Midbrain (tissue), 1 donor: ENCODE results near the gene TRAF3.
"Not testable (repeated sequence)": the region's sequence is repeated elsewhere in the genome, so short reads cannot be mapped to it uniquely, and the experiment has no call there.

ENCODE experiments used
- DNase-seq: peaks from one replicate; lab custom pipeline; 2025; lab: John Stamatoyannopoulos, UW

TRAF3 gene

DNA sequence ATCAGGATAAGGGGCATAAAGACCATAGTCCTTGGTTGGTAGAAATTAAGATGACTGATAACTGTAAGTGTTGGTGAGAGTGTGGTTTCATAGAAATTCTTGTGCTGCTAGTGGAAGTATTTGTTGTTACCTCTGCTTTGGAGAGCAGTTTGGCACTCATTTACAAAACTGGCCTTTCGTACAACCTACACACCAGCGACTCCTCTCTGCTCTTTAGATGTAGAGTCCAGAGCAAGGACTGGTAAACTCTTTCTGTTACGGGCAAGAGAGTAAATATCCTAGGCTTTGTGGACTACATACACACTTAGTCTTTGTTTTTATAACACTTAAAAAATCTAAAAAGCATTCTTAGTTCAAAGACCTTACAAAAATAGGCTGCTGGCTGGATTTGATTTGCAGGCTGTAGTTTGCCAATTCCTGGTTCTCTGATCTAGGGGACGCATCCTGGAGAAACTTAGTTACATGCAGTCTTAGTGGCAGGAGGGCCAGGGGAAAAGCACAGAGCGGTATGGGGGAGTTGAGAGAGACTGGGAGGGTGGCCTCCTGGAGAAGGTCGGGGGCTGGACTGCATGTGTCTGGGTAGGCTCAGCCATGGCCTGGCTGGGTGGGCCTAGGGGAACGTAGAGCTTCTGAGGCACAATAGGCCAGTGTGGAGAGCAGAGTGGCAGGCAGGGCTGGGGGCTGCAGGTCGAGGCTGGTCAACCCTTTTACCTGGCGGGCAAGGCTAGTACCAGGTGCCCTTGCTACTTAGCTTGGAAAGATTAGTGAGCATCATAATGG is 89.9 kb downstream of the TRAF3 start:
- DNase-seq, result no peak

DNA sequence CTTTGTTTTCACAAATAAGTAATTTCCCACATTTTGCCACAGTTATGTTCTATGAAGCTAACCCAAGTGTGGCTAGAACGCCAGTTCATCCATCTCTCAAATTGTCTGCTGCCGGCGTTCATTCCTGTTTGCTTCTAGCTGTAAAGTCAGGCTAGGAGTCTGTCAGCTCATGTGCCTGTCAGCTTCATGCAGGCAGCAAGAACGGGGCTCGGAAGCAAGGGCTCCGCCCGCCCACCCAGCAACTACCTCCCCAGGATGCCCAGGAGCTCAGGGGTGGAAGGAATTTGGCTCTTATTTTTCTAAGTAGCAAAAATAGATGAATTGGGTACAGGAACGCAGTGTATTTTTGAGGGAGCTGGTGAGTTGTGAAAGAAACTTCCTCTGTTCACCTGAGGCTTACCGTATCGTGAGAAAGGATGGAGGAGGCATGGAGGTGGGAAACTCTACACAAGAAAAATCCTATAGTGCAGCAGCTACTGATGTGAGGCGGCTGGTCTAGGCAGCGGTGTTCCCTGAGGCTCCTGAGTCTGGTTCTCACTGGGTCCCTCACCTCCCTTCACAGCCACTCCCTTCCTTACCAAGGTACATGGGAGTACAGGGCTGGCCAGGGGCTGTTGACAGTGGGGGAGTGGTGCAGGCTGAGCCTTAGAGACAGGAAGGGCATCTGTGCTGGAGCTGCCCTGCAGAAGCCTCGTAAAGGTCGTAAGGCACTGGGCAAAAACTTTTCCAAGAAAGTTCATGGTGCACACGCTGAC is 90.8 kb downstream of the TRAF3 start:
- DNase-seq, result no peak

GRCh38 chr14:102868956-102869547 is 91.8 kb downstream of the TRAF3 start:
- no peak for DNase-seq

- no peak for DNase-seq
Measured at GRCh38 chr14:102870246-102870645, 93.0 kb downstream of the TRAF3 start.

GRCh38 chr14:102870994-102871831 is 94.0 kb downstream of the TRAF3 start:
- DNase-seq, result no peak

DNA sequence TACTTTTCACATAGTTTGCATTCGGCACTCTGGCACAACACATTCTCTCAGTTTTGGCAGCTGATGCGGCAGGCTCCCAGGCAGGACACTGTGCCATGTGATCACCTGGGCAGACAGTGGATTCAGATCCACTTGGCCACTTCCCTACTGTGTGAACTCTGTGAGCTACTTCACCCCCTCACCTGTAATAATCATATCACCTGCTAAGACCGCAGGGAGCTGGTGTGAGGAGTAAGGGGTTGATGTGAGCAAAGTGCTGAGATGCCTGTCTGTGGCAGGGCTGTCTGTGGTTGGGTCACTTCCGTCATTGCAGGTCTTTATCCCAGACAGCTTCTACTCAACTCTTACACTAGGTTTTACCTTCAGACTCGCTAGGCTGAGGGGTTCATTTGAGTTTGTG is 94.8 kb downstream of the TRAF3 start:
- no peak for DNase-seq

- no peak for DNase-seq
Measured at GRCh38 chr14:102873131-102873530, 95.9 kb downstream of the TRAF3 start.

DNA sequence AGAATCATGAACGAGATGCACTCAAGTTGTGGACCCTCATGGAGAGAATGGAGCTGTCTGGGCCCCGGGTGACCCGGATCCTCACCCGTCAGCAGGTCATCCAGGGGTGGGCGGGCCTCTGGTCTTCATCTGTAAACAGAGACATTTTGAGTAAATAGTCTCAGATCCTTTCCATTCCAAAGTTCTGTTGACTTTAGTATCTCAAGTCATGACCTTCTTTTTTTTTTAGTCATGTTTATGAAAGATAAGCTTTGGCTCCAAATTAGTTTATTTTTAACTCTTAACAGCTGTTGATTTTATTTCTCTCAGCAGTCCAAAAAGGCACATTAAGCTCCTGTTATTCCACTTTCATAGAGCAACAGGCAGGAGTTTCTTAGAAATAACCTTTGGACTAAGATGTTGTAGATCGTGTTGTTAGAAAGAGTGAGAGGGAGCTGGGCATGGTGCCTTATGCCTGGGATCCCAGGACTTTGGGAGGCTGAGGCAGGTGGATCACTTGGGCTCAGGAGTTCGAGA is 96.4 kb downstream of the TRAF3 start:
- DNase-seq, result no peak

DNA sequence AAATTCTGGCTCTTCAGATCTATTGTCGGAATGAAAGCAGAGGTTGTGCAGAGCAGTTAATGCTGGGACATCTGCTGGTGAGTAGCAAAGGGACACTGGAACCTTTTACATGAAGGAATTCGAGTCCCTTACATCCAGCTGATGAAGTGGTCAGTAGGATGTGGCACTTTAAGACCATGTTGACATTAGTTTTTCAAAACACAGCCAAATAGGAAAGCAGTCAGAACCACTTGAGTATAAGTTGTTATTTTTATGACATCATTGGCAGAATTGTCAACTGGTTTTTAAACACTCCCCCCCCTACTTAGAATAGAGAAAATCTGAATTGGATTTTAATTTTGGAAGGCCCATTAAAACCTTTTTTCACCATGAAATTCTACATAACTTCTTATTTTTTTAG is 98.4 kb downstream of the TRAF3 start:
- DNase-seq, result no peak

DNA sequence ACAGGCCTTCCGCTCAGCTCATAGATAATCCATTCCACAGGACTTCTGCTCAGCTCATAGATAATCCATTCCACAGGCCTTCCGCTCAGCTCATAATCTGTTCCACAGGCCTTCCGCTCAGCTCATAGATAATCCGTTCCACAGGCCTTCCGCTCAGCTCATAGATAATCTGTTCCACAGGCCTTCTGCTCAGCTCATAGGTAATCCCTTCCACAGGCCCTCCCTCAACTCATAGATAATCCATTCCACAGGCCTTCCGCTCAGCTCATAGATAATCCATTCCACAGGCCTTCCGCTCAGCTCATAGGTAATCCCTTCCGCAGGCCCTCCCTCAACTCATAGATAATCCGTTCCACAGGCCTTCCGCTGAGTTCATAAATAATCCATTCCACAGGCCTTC is 100.3 kb downstream of the TRAF3 start:
- not testable (repeated sequence) for DNase-seq

DNA sequence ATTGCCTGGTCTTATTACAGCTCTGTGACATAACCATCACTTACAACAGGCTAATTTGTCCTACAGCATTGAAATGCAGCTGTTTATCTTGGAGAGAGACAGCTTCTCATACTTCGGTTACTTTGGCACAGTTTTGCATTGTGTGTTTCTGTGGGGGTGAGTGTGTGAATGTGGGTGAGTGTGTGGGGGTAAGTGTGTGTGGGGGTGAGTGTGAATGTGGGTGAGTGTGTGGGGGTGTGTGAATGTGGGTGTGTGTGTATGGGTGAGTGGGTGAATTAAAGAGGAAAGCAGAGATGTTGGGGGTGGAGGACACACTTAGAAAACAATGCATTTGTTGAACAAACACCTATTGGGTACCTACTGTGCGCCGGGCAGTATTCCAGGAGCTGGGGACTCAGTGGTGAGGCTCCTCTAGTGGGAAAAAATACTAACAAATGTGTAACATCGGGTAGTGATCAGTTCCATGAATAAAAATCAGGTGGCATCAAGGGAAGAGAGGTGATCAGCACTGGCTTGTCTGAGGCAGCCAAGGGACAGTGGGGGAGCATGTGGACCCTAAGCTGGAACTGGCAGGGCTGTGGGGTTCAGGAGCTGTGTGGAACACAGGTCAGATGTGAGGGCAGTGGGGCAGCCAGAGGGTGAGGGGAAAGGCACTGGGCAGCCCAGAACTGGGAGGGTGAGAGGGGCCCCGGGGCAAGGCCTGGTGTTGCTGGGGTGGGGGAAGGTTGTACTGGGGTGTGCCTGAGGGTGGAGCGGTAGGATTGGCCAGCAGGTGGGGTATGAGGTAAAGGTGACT is 101.1 kb downstream of the TRAF3 start:
- DNase-seq, result no peak

- no peak for DNase-seq
Measured at GRCh38 chr14:102878970-102879460, 101.8 kb downstream of the TRAF3 start.

- no peak for DNase-seq
Measured at GRCh38 chr14:102882226-102882906, 105.1 kb downstream of the TRAF3 start.

DNA sequence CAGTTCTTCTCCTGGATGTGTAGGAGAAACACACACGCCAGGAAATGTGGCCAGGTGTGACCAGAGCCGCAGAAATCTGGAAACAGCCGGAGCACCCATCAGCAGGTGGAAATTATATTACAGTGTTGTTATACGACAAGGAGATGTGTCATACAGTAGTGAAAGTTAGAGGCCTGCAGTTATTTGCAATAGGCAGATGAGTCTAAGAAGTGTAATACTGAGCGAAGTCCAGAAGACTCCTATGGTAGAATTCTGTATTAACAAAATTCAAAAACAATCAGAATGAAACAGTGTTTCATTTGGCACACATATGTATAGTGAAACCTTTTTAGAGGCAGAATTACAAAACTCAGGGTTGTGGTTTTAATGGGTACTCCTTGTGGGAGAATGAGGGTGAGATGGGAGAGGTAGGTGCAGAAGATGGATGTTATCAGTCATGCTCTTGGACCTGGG is 105.9 kb downstream of the TRAF3 start:
- DNase-seq, result no peak

- DNase-seq, result no peak
Measured at GRCh38 chr14:102883554-102883953, 106.3 kb downstream of the TRAF3 start.

DNA sequence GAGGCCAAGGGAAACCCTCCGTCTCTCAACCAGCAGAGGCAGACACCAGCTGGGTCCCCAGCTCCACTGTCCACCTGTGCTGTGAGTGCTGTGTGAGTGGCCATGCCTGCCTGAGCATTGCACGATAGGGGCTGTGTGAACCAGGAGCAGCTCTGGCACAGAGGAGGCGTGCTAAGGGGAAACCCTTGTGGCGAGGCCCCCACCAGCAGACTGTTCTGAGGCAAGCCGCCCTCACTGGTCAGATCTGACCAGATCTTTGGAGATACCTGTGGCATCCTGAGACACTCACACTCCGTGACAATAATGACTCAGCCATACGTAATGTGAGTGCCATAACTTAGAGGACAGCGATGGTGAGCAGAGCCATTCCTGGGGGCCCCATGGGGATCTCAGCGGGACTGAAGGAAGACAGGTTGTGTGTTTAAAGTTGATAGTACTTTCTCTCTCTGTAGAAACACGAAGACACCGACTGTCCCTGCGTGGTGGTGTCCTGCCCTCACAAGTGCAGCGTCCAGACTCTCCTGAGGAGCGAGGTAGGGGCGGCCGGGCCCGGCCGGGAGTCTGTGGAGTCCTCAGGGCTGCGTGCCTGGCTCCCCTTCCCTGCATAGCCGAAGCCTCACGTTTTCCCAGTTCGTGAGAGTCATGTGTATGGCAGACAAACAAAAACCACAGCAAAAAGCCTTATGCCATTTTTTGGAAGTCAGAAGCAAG is 108.6 kb downstream of the TRAF3 start:
- no peak for DNase-seq

DNA sequence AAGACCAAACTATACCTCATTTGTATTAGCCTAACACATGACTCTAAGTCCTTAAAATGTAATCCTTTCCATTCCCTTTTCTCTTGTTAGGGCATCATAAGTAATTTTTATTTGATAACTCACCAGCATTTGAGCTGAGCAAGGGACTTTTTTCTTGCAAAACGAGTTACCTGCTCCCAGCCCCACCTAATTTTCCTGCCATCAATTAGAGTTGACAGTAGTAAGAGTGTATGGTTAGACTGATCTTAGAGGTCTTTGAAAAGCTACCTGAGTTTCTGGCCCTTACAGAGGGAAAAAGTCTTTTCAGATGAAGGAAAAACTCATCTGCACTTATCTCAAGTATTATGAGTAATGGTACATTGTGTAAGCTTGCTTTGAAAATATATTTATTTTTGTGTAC is 111.5 kb downstream of the TRAF3 start:
- no peak for DNase-seq

- DNase-seq, result no peak
Measured at GRCh38 chr14:102889615-102890014, 112.4 kb downstream of the TRAF3 start.

DNA sequence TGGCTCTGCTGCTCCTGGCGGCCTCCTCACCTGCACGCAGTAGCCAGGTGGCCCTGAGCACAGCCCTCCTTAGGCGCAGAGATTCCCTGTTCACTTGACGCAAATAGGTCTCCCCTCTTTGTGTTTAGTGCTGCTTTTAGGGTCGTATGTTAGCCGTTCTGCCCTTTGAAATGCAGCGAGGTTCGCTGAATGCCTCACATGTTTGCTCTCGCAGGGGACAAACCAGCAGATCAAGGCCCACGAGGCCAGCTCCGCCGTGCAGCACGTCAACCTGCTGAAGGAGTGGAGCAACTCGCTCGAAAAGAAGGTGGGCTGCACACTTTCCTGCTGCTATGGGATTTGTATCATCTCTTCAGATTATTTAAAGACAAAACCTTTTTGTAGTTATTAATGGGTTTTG is 113.9 kb downstream of the TRAF3 start:
- DNase-seq, result no peak

DNA sequence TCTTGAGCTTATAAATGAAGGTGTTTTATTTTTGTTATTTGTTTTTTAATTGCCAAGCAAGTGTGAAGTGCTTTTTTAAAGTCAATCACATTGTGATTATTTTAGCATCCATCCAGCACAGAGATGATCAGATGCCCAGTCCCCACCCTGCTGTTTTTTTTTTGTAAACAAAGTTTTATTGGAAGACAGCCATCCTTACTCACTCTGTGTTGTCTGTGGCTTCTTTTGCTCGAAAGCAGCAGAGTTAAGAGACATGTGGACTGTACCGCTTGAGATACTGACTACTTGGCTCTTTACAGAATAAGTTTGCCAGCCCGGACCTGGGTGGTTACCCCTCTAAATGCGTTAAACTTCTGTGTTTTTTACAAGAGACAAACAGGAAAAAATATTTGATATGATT is 114.3 kb downstream of the TRAF3 start:
- no peak for DNase-seq
